ENCODE measurements around the gene CYP24A1. TPM values are rescaled to one million over a fixed set of nuclear protein-coding genes. Genes with fewer than 3 reads are reported as not detected.

The CYP24A1 gene
- total RNA-seq, 1 donor from 2014 or later = not detected

GRCh38 chr20:54180931-54181330 is 7.1 kb upstream of the CYP24A1 start:
- intact Hi-C loops (cut with micrococcal nuclease) = no loop called here
- no peak overlapping the region for H3K27ac Mint-ChIP-seq
- DNase-seq = no peak
- ATAC-seq (ENCODE audit: low read depth) = no peak
- no peaks in the 10 kb centered on the region for H3K36me3 Mint-ChIP-seq (ENCODE audit: low read depth)
- no peaks in the 10 kb centered on the region for H3K4me1 Mint-ChIP-seq
- H3K27me3 Mint-ChIP-seq = peaks cover 21% of the 10 kb centered on the region
- no peak overlapping the region for H3K4me3 Mint-ChIP-seq
- ChIA-PET POLR2A (no interaction called here), CTCF (no interaction called here)
- no peak for TF ChIP-seq CTCF (IDR thresholded peaks at IDR 0.05)
- no peaks in the 10 kb centered on the region for H3K9me3 Mint-ChIP-seq

- Mint-ChIP-seq H3K4me1 (no peaks in the 10 kb centered on the region), H3K27me3 (peaks cover 25% of the 10 kb centered on the region), H3K36me3 (ENCODE audit: low read depth) (no peaks in the 10 kb centered on the region), H3K9me3 (no peaks in the 10 kb centered on the region), H3K4me3 (no peak overlapping the region), H3K27ac (no peak overlapping the region)
- intact Hi-C loops (cut with micrococcal nuclease) = no loop called here
- POLR2A ChIA-PET = interaction anchor here (0.5 kb wide), 1 partner anchor 438 kb away, joined by 3 read pairs; no protein-coding TSS in a partner anchor
- CTCF ChIA-PET = no interaction called here
- TF ChIP-seq CTCF (IDR thresholded peaks at IDR 0.05) = no peak
- ATAC-seq (ENCODE audit: low read depth) (no peak), DNase-seq (no peak)
Measured at GRCh38 chr20:54179946-54180345, 6.2 kb upstream of the CYP24A1 start.

GRCh38 chr20:54178256-54178655 is 4.5 kb upstream of the CYP24A1 start:
- Mint-ChIP-seq H3K9me3 (no peaks in the 10 kb centered on the region), H3K4me1 (peaks cover 9% of the 10 kb centered on the region), H3K27me3 (peaks cover 33% of the 10 kb centered on the region), H3K27ac (no peak overlapping the region), H3K4me3 (no peak overlapping the region), H3K36me3 (ENCODE audit: low read depth) (no peaks in the 10 kb centered on the region)
- ATAC-seq (ENCODE audit: low read depth) (no peak), DNase-seq (no peak)
- ChIA-PET CTCF (no interaction called here), POLR2A (no interaction called here)
- no peak for TF ChIP-seq CTCF (IDR thresholded peaks at IDR 0.05)
- intact Hi-C loops (cut with micrococcal nuclease) = no loop called here

GRCh38 chr20:54177378-54177777 is 3.6 kb upstream of the CYP24A1 start:
- ChIA-PET CTCF (no interaction called here), POLR2A (no interaction called here)
- no peaks in the 10 kb centered on the region for H3K36me3 Mint-ChIP-seq (ENCODE audit: low read depth)
- peaks cover 35% of the 10 kb centered on the region for H3K27me3 Mint-ChIP-seq
- no peak for TF ChIP-seq CTCF (IDR thresholded peaks at IDR 0.05)
- no peak overlapping the region for H3K27ac Mint-ChIP-seq
- ATAC-seq (ENCODE audit: low read depth) (no peak), DNase-seq (no peak)
- H3K4me3 Mint-ChIP-seq = no peak overlapping the region
- peaks cover 10% of the 10 kb centered on the region for H3K4me1 Mint-ChIP-seq
- H3K9me3 Mint-ChIP-seq = no peaks in the 10 kb centered on the region
- intact Hi-C loops (cut with micrococcal nuclease) = no loop called here

- intact Hi-C loops (cut with micrococcal nuclease) = no loop called here
- peaks cover 10% of the 10 kb centered on the region for H3K4me1 Mint-ChIP-seq
- ATAC-seq (ENCODE audit: low read depth) = no peak
- H3K36me3 Mint-ChIP-seq (ENCODE audit: low read depth) = no peaks in the 10 kb centered on the region
- ChIA-PET CTCF (no interaction called here), POLR2A (no interaction called here)
- H3K27ac Mint-ChIP-seq = no peak overlapping the region
- no peak for DNase-seq
- peaks cover 41% of the 10 kb centered on the region for H3K27me3 Mint-ChIP-seq
- no peak overlapping the region for H3K4me3 Mint-ChIP-seq
- no peaks in the 10 kb centered on the region for H3K9me3 Mint-ChIP-seq
- TF ChIP-seq CTCF (IDR thresholded peaks at IDR 0.05) = no peak
Measured at GRCh38 chr20:54176610-54177009, 2.8 kb upstream of the CYP24A1 start.

All from activated B cell treated with CpG ODN at 0.5 μM for 24 hours (primary cell).